Femur (tissue), 1 donor: ENCODE results near the gene EMILIN3.
"Not testable (repeated sequence)": the region's sequence is repeated elsewhere in the genome, so short reads cannot be mapped to it uniquely, and the experiment has no call there.

Experiments
- DNase-seq: peaks from one replicate; pipeline ENCODE4 v3.0.0-alpha.2; 2017

EMILIN3 gene

GRCh38 chr20:41312009-41312408 lies 54.6 kb downstream of the EMILIN3 start:
- not testable (repeated sequence) for DNase-seq
